Brain microvascular endothelial cell (primary cell): ENCODE data around the gene IL19.
"Not testable (repeated sequence)": the region's sequence is repeated elsewhere in the genome, so short reads cannot be mapped to it uniquely, and the experiment has no call there.

Experiments
- DNase-seq: peaks from one replicate; pipeline ENCODE4 v3.0.0-alpha.2; 2020
- H3K27ac ChIP-seq: fragments of 250-450 bp; sonication (Bioruptor Pico); 2 replicates; pipeline ENCODE4 v1.5.1; 2020; ENCODE audit warnings: mild to moderate bottlenecking, moderate library complexity
- H3K27me3 ChIP-seq: fragments of 250-450 bp; sonication (Bioruptor Pico); replicated peaks from 2 replicates; pipeline ENCODE4 v1.5.1; 2020; ENCODE audit warnings: mild to moderate bottlenecking
- H3K36me3 ChIP-seq: fragments of 250-450 bp; sonication (Bioruptor Pico); replicated peaks from 2 replicates; pipeline ENCODE4 v1.5.1; 2020; ENCODE audit warnings: mild to moderate bottlenecking
- H3K4me3 ChIP-seq: 2 replicates; pipeline ENCODE4 v1.5.1; 2011; ENCODE audit warnings: low read depth, mild to moderate bottlenecking, control low read depth, low read length, moderate library complexity
- CTCF ChIP-seq: IDR thresholded peaks from 2 replicates; pipeline ENCODE4 v1.5.1; 2011; ENCODE audit warnings: low read depth, mild to moderate bottlenecking, moderate library complexity, low read length, control low read depth, inconsistent platforms; ENCODE audit errors: missing control alignments
- in situ Hi-C: cut with HindIII; loops from 2 replicates; pipeline ENCODE4 v1.10.0; 2017; ENCODE audit warnings: low sequenced_read_pairs, low pct_ligation_motif_present

IL19 gene

GRCh38 chr1:206846487-206846886, 75.9 kb downstream of the IL19 start:
- H3K27ac ChIP-seq, result no peak overlapping the region
- no peak overlapping the region for H3K4me3 ChIP-seq
- DNase-seq, result no peak
- no peaks in the 10 kb centered on the region for H3K36me3 ChIP-seq
- TF ChIP-seq CTCF, result no peak
- peaks cover 11% of the 10 kb centered on the region for H3K27me3 ChIP-seq
- in situ Hi-C loops, result no loop called here

GRCh38 chr1:206847337-206847834, 76.8 kb downstream of the IL19 start:
- no peak overlapping the region for H3K27ac ChIP-seq
- no peak for DNase-seq
- H3K36me3 ChIP-seq, result no peaks in the 10 kb centered on the region
- H3K4me3 ChIP-seq, result no peak overlapping the region
- H3K27me3 ChIP-seq, result peaks cover 11% of the 10 kb centered on the region
- TF ChIP-seq CTCF, result no peak
- in situ Hi-C loops, result no loop called here

- Histone ChIP-seq H3K27ac (no peak overlapping the region), H3K27me3 (peaks cover 11% of the 10 kb centered on the region), H3K36me3 (no peaks in the 10 kb centered on the region), H3K4me3 (no peak overlapping the region)
- in situ Hi-C loops, result no loop called here
- no peak for DNase-seq
- TF ChIP-seq CTCF, result no peak
Observed at GRCh38 chr1:206847946-206848345, 77.4 kb downstream of the IL19 start.

- DNase-seq, result no peak
- H3K27ac ChIP-seq, result no peak overlapping the region
- no peak overlapping the region for H3K4me3 ChIP-seq
- peaks cover 11% of the 10 kb centered on the region for H3K27me3 ChIP-seq
- no peaks in the 10 kb centered on the region for H3K36me3 ChIP-seq
- no peak for TF ChIP-seq CTCF
- in situ Hi-C loops, result no loop called here
Observed at GRCh38 chr1:206850401-206850800, 79.8 kb downstream of the IL19 start.

- no peaks in the 10 kb centered on the region for H3K36me3 ChIP-seq
- in situ Hi-C loops, result no loop called here
- H3K4me3 ChIP-seq, result no peak overlapping the region
- H3K27ac ChIP-seq, result no peak overlapping the region
- DNase-seq, result no peak
- TF ChIP-seq CTCF, result no peak
- H3K27me3 ChIP-seq, result peaks cover 11% of the 10 kb centered on the region
Observed at GRCh38 chr1:206851341-206852010, 80.9 kb downstream of the IL19 start.

- H3K4me3 ChIP-seq, in situ Hi-C loops, H3K36me3 ChIP-seq, H3K27ac ChIP-seq, DNase-seq: not testable (repeated sequence)
- H3K27me3 ChIP-seq, result peaks cover 13% of the 10 kb centered on the region
Observed at GRCh38 chr1:206852662-206853061, 82.1 kb downstream of the IL19 start.

- H3K27ac ChIP-seq, H3K36me3 ChIP-seq, H3K4me3 ChIP-seq, DNase-seq, in situ Hi-C loops: not testable (repeated sequence)
- H3K27me3 ChIP-seq, result peaks cover 13% of the 10 kb centered on the region
Observed at GRCh38 chr1:206853696-206854095, 83.1 kb downstream of the IL19 start.
